GM21529 (cell line): Measurements from ENCODE around the gene RGS9BP.
"Not testable (repeated sequence)": the region's sequence is repeated elsewhere in the genome, so short reads cannot be mapped to it uniquely, and the experiment has no call there.

Experiments used
- ATAC-seq: cut with Tn5 transposase; IDR thresholded peaks from one replicate; pipeline ENCODE4 v1.9.1; 2021; ENCODE audit not compliant: unreplicated experiment

Gene RGS9BP

DNA sequence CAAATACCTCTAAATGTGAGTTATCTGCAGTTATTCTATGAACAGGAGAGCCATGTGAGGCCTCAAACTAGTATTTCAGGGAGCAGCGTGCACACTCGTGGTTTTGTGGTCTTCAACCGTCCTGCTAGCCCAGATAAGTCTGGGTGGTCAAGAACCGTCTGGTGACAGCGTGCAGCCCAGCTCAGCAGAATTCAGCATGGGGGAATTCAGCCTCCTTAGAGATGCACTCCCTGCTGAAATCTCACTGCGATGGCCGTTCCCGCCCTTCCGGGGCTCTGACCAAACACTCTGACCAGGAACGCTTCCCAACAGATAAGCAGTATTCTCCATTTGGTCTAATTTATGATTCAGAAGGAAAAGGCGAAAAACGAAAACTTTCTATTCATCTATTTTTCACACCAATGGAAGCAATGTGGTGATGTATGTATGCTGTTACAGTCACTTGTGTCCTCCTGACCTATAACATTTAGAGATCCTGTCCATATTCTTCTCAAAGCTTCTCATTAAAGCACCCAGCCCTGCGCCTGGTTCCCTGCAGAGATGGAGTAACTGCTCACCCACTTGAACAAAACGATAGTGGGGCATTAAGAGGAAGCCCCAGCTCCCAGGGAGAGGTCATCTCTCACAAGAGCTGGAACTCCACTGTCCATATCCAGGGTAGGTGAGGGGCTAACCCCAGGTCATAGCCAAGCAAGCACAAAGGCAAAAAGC is 3.6 kb upstream of the RGS9BP start:
- no peak for ATAC-seq

DNA sequence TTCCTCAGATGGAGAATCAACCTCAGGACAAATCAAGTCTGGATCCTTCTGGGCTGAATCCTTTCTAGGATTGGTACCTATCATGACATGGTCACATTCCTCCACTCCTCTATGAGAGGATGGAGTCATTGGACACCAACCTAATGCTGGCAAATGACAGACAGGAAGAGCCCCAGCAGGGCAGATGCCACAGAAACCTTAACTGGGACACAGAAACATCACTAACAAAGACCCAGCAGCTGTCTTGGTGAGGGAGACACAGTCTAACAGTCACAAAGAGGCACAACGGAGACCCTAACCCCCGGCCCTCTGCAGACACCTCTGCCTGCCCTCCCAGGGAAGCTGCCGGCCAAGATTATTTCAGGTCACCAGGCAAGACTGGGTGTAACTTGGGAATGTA is 2.8 kb upstream of the RGS9BP start:
- ATAC-seq = no peak

GRCh38 chr19:32673573-32673972 is 2.1 kb upstream of the RGS9BP start:
- no peak for ATAC-seq

GRCh38 chr19:32674153-32674930 is 1.3 kb upstream of the RGS9BP start:
- no peak for ATAC-seq

DNA sequence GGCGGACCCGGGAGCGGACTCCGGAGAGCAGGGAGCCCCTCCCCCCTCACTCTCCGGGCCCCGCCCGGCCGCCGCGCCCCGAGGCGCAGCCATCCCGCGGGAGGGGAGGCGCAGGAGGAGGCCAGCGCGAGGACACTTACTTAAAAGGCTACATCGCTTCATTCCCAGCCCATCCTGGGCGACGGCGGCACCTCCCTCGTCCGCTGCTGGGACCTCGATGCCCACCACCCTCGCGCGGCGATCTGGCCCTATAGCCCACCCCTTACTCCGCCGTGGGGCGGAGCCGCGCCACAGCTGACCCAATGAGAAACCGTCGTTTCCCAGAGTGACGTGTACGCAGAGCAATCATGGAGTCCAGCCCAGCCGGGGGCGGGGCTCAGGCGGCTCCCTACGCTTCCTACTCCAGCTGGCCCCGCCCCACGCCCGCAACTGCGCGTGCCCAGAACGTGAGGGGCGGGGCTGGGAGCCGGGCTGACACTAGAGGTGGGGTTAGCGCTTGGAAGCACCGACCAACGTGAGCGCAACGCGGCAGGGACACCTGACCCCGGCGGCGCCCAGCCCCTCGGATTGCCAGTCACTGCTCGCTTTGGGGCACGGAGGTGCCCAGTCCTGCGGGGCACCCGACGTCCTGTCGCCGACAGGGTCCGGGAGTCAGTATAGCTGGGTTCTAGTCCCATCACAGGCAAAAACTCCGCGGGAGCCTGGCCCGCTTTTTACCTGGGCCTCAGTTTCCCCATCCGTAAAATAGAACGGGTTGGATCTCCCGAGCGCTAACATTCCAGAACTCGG is 523 bp upstream of the RGS9BP start, which contains the start of gene ANKRD27:
Gene ANKRD27, minus strand, starts transcription at position 250 of the 789 bp plus-strand sequence. CDS start 16,165 bp downstream, outside the sequence.
- peak; percentile 96 for ATAC-seq

DNA sequence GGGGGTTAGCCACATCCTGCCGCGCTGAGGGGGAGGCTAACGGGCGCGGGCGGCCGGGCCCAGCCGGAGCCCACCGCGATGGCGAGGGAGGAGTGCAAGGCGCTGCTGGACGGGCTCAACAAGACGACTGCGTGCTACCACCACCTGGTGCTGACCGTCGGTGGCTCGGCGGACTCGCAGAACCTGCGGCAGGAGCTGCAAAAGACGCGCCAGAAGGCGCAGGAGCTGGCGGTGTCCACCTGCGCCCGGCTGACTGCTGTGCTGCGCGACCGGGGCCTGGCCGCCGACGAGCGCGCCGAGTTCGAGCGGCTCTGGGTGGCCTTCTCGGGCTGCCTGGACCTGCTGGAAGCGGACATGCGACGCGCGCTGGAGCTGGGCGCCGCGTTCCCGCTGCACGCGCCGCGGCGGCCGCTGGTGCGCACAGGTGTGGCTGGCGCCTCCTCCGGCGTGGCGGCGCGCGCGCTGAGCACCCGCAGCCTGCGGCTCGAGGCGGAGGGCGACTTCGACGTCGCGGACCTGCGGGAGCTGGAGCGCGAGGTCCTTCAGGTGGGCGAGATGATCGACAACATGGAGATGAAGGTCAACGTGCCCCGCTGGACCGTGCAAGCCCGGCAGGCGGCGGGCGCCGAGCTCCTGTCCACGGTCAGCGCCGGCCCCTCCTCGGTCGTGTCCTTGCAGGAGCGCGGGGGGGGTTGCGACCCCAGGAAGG is 692 bp downstream of the RGS9BP start:
- no peak for ATAC-seq

DNA sequence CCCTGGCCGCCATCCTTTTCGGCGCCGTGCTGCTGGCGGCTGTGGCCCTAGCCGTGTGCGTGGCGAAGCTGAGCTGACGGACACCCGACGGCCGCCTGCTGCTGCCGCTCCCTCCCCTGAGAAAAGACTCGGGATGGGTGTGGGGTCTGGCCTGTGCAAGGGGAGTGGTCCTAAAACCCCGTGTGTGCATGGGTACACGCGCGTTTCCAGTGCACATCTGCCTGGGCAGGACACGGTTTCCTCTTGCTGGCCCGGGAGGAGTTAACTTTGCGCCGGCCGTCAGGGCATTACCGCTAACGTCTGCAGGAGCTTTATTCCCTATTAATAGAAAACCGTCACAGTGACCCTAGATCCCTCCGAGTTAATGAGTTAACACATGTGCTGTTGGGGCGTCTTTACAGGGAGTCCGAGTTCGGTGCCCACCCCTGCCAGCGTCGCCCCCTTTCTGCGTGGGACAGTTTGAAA is 1.3 kb downstream of the RGS9BP start:
- no peak for ATAC-seq

- ATAC-seq = no peak
Measured at GRCh38 chr19:32677657-32678056, 2.0 kb downstream of the RGS9BP start.

- ATAC-seq = no peak
Measured at GRCh38 chr19:32680986-32681385, 5.3 kb downstream of the RGS9BP start.

DNA sequence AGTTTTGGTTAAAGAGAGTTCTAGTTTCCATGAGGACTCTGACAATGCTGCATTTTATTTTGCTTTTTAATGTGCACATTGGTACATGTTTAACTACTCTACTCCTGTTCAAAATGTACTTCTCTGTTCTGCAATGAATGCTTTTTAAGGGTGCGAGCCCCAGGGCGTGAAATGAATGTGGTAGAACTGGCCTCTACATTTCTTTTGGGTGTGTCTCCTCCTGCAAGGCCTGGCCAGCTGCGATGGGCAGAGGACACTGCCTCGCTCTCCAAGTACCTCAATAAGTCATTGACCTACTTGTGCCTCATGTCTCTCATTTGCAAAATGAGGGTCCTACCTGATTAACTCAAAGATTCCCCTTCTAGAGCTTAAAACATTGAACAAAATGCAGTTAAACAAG is 6.7 kb downstream of the RGS9BP start:
- ATAC-seq = no peak

GRCh38 chr19:32686847-32687475 is 11.3 kb downstream of the RGS9BP start:
- ATAC-seq = no peak

GRCh38 chr19:32687681-32688080 is 12.0 kb downstream of the RGS9BP start:
- ATAC-seq = no peak

- no peak for ATAC-seq
Measured at GRCh38 chr19:32688311-32688710, 12.7 kb downstream of the RGS9BP start.

- peak; percentile 93 for ATAC-seq
Measured at GRCh38 chr19:32691291-32691951, 15.8 kb downstream of the RGS9BP start, which contains the start of gene NUDT19. Gene NUDT19 (plus strand): TSS chr19:32691821. CDS start chr19:32691961, 140 bp downstream.

- peak; percentile 64 for ATAC-seq
Measured at GRCh38 chr19:32691952-32692726, 16.5 kb downstream of the RGS9BP start.

GRCh38 chr19:32692727-32693061 is 17.0 kb downstream of the RGS9BP start:
- ATAC-seq = no peak

- ATAC-seq = not testable (repeated sequence)
Measured at GRCh38 chr19:32693151-32694108, 17.8 kb downstream of the RGS9BP start.

- ATAC-seq = not testable (repeated sequence)
Measured at GRCh38 chr19:32694316-32694715, 18.7 kb downstream of the RGS9BP start.
